Activated CD8-positive, alpha-beta memory T cell treated with anti-CD3 and anti-CD28 coated beads, Interleukin-2, amount 50 U/mL, for 48 hours (primary cell): ENCODE measurements around the gene RNF13.
A peak's percentile ranks its signal among the peaks of the same experiment; 100 is the strongest.
"Not testable (repeated sequence)": the region's sequence is repeated elsewhere in the genome, so short reads cannot be mapped to it uniquely, and the experiment has no call there.

Experiments used
- DNase-seq: peaks from one replicate; pipeline ENCODE4 v3.0.0-alpha.2; 2020

Gene RNF13

DNA sequence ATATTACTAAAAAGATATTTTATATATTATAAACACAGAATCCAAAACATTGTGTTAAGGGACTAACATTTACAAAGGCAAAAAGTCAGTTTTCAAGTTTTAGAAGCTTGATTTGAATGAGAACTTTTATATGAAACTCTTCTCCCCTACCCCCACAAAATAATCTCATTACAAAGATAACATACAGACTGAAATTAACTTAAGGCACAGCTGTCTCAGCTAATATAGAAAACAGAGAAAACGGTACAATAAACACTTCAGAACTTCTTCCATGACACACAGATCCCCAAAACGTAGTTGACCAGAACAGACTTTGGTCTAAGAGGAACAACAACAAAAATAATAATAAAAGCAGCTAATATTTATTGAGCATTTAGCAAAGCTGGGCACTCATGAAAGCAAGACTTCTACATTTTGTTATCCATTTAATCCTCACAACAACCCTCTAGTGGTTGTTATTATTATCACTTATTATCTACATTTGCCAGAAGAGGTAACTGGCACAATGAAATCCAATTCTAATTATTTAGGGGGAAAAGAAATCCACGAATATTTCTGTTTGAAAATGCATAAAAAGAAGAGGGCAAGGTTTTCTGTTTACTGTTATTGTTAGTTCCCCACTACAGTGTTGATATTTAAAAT, 89.6 kb downstream of the RNF13 start:
- no peak for DNase-seq

DNA sequence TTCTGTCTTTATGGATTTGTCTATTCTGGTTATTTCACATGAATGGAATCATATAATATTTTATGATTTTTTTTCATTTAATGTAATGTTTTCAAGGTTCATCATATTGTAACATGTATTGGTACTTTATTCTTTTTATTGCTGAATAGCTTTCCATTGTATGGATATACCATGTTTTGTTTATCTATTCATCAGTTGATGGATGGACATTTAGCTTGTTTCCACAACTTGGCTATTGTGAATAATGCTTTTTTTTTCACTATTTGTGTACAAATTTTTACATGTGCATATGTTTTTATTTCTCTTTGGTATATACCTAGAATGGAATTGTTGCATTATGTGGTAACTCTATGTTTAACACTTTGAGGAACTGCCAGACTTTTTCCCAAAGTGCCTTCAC, 93.0 kb downstream of the RNF13 start:
- DNase-seq: no peak

DNA sequence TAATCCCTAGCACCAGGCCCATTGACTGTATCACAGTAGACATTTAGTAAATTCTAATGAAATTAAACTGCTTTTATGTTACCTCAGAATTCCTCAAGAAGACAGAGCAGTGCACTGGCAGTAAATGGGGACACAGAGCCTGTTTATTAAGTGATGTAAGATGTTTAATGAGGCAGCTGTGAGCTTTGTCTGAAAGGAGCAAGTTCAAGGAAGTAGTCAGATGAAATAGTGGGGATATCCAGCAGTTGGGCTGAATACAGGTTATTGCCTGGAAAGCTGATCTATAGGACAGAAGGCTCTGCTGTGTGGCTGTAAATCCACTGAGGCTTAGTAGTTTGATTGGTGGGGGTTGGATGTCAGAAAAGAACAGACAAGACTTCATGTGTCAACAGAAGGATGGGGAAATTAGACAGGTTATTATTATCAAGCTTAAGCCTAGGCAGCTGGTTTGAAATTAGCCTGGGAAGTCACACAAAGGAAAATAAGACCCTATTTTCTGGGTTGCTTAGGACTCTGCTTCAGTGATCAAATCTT, 95.5 kb downstream of the RNF13 start:
- no peak for DNase-seq

DNA sequence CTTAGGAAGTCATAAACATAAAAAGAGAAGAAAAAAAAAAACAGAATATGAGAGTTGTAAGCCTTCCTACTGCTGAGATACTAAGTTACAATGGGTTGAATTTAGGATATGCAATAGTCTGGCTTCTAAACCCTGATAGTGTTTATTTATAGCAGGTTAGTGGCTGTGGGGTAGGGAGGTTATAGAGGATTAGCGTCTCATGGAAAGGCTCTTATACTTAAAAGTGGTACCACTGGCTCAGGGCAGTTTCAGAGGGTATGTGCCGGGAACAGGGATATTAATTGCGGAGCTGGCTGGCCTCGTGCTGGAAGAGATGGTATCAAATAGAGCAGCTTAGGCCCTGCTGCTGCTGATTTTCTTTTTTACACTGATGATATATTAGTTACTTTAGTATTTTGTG, 96.9 kb downstream of the RNF13 start:
- DNase-seq: no peak

DNA sequence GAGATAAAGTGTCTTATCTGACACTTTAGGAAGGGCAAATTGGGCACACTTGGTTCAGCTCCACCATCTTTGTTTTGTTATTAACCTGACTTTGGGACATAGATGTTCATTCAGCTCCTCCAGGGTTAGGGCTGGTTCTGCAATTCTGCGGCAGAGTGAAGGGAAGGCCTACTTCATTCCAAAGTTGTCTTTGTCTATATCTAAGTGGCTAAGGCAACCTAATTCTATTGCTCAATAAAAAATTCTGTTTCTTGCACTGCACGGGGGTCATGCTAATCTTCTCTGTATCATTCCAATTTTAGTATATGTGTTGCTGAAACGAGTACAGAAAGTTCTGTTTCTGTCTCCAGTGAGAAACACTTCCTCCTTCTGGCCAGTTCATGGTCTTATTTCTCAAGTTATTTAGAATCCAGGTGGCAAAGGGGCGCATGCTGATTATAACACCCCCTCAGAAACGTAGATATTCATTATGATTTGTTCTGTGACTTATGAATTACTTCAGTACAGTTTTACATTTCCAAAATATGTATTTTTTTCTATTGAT, 104.2 kb downstream of the RNF13 start:
- no peak for DNase-seq

DNA sequence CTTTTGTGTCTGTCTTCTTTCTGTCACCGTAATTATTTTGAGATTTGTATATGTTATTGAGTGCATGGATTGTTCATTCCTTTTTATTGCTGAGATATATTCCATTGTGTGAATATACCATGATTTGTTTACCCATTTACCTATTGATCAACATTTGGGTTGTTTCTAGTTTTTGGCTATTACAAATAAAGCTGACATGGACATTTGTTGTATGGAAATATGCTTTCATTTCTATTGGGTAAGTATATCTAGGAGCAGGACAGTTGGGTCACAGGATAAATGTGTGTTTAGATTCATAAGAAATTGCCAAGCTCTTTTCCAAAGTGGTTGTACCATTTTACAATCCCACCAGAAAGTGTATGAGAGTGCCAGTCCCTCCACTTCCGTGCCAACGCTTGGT, 106.5 kb downstream of the RNF13 start:
- no peak for DNase-seq

DNA sequence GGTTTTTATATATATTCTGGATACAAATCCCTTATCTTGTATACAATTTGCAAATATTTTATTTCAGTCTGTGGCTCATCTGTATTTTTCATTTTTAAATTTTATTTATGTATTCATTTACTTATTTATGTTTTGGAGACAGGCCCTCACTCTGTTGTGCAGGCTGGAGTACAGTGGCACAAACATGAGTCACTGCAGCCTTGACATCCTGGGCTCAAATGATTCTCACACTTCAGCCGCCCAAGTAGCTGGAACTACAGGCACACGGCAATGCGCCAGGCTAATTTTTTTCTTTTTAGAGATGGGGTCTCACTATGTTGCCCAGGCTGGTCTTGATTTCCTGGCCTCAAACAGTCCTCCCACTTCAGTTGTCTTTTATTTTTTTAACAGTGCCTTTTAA, 107.1 kb downstream of the RNF13 start:
- no peak for DNase-seq

- DNase-seq: no peak
These were observed 120.0 kb downstream of the RNF13 start for GRCh38 chr3:149933008-149933407.

- DNase-seq: no peak
These were observed 120.8 kb downstream of the RNF13 start for GRCh38 chr3:149933858-149934257.

GRCh38 chr3:149934524-149934923, 121.5 kb downstream of the RNF13 start:
- DNase-seq: no peak

DNA sequence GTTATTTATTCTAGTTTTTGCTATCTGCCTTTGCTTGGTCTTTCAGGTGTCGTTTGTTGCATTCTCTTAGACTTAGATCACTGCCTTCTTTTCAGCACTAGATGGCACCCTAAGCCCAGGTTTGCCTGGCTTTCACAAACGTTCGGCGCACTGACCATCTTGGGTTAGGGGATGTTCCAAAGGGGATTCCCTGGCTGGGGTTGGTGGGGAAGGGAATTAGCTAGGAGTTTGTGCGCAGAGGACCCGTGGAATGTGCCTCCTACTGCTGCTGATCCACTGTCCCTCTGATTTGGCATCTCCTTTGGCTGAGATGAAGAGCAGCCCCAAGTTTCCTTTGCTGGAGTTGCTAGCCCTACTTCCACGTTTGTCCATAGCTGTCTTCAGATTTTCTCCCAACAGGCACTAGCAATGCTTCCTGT, 123.8 kb downstream of the RNF13 start:
- DNase-seq: peak; percentile 59

DNA sequence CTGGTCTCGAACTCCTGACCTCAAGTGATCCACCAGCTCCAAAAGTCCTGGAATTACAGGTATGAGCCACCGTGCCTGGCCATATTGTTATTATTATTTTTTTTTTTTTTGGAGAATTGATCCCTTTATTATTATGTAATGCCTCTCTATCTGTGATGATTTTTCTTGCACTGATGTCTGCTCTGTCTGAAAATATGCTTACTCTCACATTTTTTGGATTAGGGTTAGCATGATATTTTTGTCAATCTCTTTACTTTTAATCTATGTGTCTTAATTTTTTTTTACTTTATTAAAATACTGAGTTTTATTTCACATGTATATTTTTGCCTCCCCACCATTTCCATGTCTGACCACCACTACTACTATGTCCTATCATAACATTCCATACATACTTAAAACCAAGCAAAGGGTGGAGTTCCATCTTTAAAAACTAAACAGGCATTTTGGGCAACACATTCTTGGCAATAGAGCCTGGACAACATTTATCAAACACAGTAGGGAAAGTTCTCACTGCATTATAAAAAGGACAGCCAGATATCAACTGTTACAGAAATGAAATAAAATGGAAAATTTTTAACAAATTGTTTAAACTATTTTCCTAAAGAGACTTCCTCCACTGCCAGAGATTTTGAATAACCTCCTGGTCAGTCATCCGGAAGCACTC, 125.5 kb downstream of the RNF13 start:
- not testable (repeated sequence) for DNase-seq

GRCh38 chr3:149941186-149941585, 128.2 kb downstream of the RNF13 start:
- no peak for DNase-seq

GRCh38 chr3:149941946-149942345, 128.9 kb downstream of the RNF13 start:
- DNase-seq: no peak

DNA sequence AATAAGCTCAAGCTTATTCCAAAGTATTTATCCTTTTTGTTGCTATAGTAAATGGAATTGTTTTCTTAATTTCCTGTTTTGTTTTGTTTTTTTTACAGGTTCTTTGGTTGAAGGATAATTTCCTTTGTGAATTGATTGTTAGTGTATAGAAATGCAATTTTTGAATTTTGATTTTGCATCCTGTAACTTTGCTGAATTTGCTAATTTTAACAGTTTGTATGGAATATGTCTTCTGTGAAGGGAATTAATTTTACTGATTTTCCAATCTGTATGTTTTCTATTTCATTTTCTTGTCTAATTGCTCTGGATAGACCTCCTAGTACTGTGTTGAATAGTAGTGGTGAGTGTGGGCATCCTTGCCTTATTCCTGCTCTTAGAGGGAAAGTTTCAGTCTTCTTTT, 129.4 kb downstream of the RNF13 start:
- DNase-seq: no peak

- DNase-seq: not testable (repeated sequence)
These were observed 131.0 kb downstream of the RNF13 start for GRCh38 chr3:149943966-149944365.

GRCh38 chr3:149947231-149947630, 134.2 kb downstream of the RNF13 start:
- DNase-seq: no peak

GRCh38 chr3:149949181-149949580, 136.2 kb downstream of the RNF13 start:
- no peak for DNase-seq

- no peak for DNase-seq
These were observed 141.8 kb downstream of the RNF13 start for GRCh38 chr3:149954812-149955211.

DNA sequence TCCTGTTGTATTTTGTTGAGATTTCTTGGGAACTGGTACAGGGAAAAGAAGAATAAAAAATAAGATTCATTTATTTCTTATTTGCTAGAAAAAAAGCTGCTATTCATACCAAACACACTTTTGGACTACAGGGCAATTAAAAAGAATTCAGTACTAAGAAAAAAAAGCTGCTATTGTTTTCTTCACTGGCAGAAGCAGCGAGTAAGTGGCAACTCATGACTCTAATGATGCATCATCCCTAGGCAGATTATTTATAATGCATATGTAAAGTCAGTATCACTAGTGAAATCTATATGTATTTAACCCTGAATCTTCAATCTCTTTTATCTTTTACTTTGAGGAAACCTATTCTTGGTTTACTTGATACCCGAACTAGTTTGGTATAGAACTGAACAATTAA, 142.4 kb downstream of the RNF13 start:
- no peak for DNase-seq

DNA sequence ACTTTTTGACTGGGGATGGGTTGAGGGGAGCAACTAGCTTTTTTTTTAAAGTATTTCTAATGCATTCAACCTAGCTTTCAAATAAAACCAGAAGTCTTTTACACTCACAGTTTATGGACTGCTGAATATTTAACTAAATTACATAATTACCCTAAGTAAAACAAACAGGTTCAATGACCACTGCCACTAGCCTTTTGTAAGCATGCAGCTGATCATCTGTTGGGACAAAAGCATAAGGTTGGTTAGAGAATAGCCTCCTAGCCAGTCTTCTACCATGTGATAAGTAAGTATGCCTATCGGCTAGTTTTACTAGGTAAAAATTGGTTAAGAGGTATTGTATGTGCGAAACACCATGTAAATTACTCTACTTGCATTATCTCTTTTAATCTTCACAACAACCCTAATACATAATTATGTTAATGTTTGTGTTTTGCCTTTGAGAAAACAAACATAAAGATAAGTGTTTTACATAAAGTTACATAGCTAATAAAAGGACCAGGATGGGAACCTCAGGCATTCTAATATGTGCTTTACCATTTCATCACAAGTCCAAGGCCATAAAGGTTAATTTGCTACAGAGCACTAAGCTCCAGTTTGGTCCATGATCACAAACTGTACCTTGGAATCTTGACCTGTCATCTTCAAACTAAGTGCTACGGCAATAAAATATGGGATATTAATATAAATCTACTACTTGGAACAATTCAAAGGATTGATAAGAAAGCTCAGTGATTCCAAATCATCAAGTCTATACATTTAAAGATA, 144.5 kb downstream of the RNF13 start:
- no peak for DNase-seq

DNA sequence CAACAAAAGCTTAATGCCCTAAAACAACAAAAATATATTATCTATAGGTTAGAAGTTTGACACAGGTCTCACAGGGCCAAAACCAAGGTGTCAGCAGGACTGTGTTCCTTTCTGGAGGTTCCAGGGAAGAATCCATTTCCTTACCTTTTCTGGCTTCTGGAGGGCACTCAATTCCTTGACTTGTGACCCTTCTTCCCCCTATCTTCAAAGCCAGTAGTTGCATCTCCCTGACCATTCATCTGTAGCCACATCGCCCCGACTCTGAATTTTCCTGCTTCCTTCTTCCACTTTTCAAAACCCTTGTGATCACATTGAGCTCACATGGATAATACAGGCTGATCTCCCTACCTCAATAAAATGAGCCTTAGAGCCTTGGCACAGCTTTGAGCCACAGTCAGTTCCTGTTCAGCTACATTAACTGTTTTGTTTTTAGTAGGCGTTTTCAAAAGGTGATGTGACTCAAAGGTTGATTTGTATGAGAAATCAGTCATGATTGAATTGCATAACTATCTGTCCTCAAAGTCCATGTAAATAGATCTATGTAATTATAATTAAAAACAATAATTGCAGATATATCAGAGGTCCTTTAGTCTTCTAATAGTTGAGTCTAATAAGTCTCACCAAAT, 145.3 kb downstream of the RNF13 start:
- DNase-seq: no peak

DNA sequence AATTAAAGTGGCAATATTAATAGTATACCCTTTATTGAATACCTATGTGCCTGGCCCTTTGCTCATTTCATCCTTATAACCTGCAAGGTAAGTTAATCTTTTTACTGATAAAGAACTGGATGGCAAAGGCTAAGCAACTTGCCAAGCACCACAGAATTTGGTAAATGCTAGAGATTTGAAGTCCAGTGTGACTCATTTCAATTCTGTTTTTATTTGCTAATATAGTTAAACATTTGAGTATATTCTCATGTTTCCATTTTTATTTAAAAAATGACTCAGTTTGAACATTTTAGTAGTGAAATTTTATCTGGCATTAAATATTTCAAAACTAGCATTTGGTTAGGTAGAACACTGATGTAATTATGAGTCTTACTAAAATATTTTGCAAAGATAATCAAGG, 146.4 kb downstream of the RNF13 start:
- DNase-seq: no peak
